Testis (tissue), 3 donors: ENCODE measurements around the gene B4GALNT1. TPM values are rescaled to one million over a fixed set of nuclear protein-coding genes. Genes with fewer than 3 reads are reported as not detected.
"Not testable (repeated sequence)": the region's sequence is repeated elsewhere in the genome, so short reads cannot be mapped to it uniquely, and the experiment has no call there.

ENCODE experiments used
- DNase-seq: peaks from one replicate; pipeline ENCODE4 v3.0.0-alpha.2; 2019
- H3K27ac ChIP-seq, 2 donors: fragments of 200-600 bp; sonication (generic); one replicate each; pipeline ENCODE4 v1.5.1; 2019
- H3K27me3 ChIP-seq: fragments of 200-600 bp; sonication (generic); one replicate; pipeline ENCODE4 v1.5.1; 2019
- H3K36me3 ChIP-seq: fragments of 200-600 bp; sonication (generic); one replicate; pipeline ENCODE4 v1.5.1; 2017; ENCODE audit warnings: low read depth; ENCODE audit errors: missing control alignments
- H3K4me1 ChIP-seq: fragments of 200-600 bp; sonication (generic); one replicate; pipeline ENCODE4 v1.5.1; 2019
- H3K4me3 ChIP-seq, 2 donors: fragments of 200-600 bp; sonication (generic); one replicate each; pipeline ENCODE4 v1.5.1; 2017 to 2019
- H3K9me3 ChIP-seq: fragments of 200-600 bp; sonication (generic); one replicate; pipeline ENCODE4 v1.5.1; 2017
- CTCF ChIP-seq, 3 experiments: fragments of 450-650 bp in 2 of 3; fragments of 200-600 bp in 1 of 3; sonication (generic) in 1 of 3; IDR thresholded peaks; one replicate each; pipeline ENCODE4 v1.5.1; 2016 to 2019; ENCODE audit warnings: antibody characterized with exemption in 3 of 3, mild to moderate bottlenecking in 2 of 3, moderate library complexity in 1 of 3
- POLR2A ChIP-seq: fragments of 450-650 bp; IDR thresholded peaks from one replicate; pipeline ENCODE4 v1.6.1; 2017; ENCODE audit warnings: antibody characterized with exemption, mild to moderate bottlenecking, moderate library complexity
- WGBS, 2 donors: methylation state at CpG; one replicate each; pipeline ENCODE4 v1.1.5; 2018; 5-methylcytosine and 5-hydroxymethylcytosine counted together
- intact Hi-C: fragments of 100-400 bp; cut with DNase I; formaldehyde crosslinking; loops from one replicate; pipeline ENCODE4 v1.15.1; 2023; ENCODE audit warnings: low total_unique reads
- polyA plus RNA-seq: library from polyadenylated mRNA; stranded (reverse); fragments of 350-450 nt; fragmentation: Illumina TruSeq; extraction: RNeasy Lipid Tissue Mini Kit (QIAGEN cat#74804); gene quantifications from one replicate; pipeline ENCODE4 v1.2.3, GENCODE V29; 2014; ENCODE audit warnings: low read depth, low replicate concordance; ENCODE audit not compliant: insufficient read depth
- total RNA-seq, 2 donors: library from RNA; depleted of rRNA; stranded (reverse); fragments of >200 nt; gene quantifications; one replicate each; pipeline ENCODE4 v1.2.3, GENCODE V29; 2016

The B4GALNT1 gene
- total and polyA plus RNA-seq, 3 donors from 2014 or later: 1.8 to 3.2 (median 2.3) TPM

- Histone ChIP-seq H3K27ac (no peak overlapping the region), H3K36me3 (no peaks in the 10 kb centered on the region), H3K9me3 (no peaks in the 10 kb centered on the region), H3K4me3 (no peak overlapping the region), H3K4me1 (no peaks in the 10 kb centered on the region), H3K27me3 (no peaks in the 10 kb centered on the region)
- TF ChIP-seq CTCF (IDR thresholded peaks at IDR 0.05): no peak
- no peak for TF ChIP-seq POLR2A
- intact Hi-C loops: no loop called here
- no peak for DNase-seq
- WGBS, 2 donors: 70 to 72% methylated on average over 9 to 23 of the region's 23 CpGs
Observed at GRCh38 chr12:57655541-57656240, 22.7 kb upstream of the B4GALNT1 start.

GRCh38 chr12:57654042-57654441, 21.0 kb upstream of the B4GALNT1 start:
- Histone ChIP-seq H3K4me1 (no peaks in the 10 kb centered on the region), H3K27me3 (no peaks in the 10 kb centered on the region), H3K4me3 (no peak overlapping the region), H3K9me3 (no peaks in the 10 kb centered on the region), H3K27ac (no peak overlapping the region), H3K36me3 (no peaks in the 10 kb centered on the region)
- intact Hi-C loops: no loop called here
- DNase-seq: no peak
- 62 to 77% methylated on average over 3 of the region's 3 CpGs for WGBS, 2 donors
- no peak for TF ChIP-seq POLR2A
- no peak for TF ChIP-seq CTCF (IDR thresholded peaks at IDR 0.05)

- intact Hi-C loops, H3K27me3 ChIP-seq, H3K36me3 ChIP-seq, H3K9me3 ChIP-seq, DNase-seq, H3K27ac ChIP-seq, H3K4me1 ChIP-seq, H3K4me3 ChIP-seq: not testable (repeated sequence)
- 93 to 100% methylated on average over 2 to 9 of the region's 15 CpGs for WGBS, 2 donors
Observed at GRCh38 chr12:57646659-57647049, 13.7 kb upstream of the B4GALNT1 start.

GRCh38 chr12:57645990-57646658, 13.1 kb upstream of the B4GALNT1 start:
- H3K27ac ChIP-seq, H3K9me3 ChIP-seq, H3K36me3 ChIP-seq, intact Hi-C loops, H3K4me3 ChIP-seq, DNase-seq, H3K27me3 ChIP-seq, H3K4me1 ChIP-seq: not testable (repeated sequence)
- WGBS, 2 donors: 64 to 70% methylated on average over 12 to 13 of the region's 13 CpGs

- WGBS, 2 donors: 66 to 67% methylated on average over 5 of the region's 5 CpGs
- DNase-seq: no peak
- H3K36me3 ChIP-seq: no peaks in the 10 kb centered on the region
- no peaks in the 10 kb centered on the region for H3K27me3 ChIP-seq
- no peak for TF ChIP-seq POLR2A
- no peak for TF ChIP-seq CTCF (IDR thresholded peaks at IDR 0.05)
- no peak overlapping the region for H3K4me3 ChIP-seq
- no peak overlapping the region for H3K27ac ChIP-seq
- no peaks in the 10 kb centered on the region for H3K4me1 ChIP-seq
- intact Hi-C loops: no loop called here
- no peaks in the 10 kb centered on the region for H3K9me3 ChIP-seq
Observed at GRCh38 chr12:57641699-57642442, 8.9 kb upstream of the B4GALNT1 start.
